ENCODE measurements around the gene ZC3H7B.

- no peak for TF ChIP-seq YY1 (IDR thresholded peaks at IDR 0.05; ENCODE audit: low read depth)
- no peak for TF ChIP-seq CREB1 (IDR thresholded peaks at IDR 0.05; ENCODE audit: low read depth)
- TF ChIP-seq FOXM1 (IDR thresholded peaks at IDR 0.05; ENCODE audit: borderline replicate concordance, low read depth): no peak
- TF ChIP-seq RAD21 (IDR thresholded peaks at IDR 0.05; ENCODE audit: low read depth): no peak
- no peak for TF ChIP-seq MAX (IDR thresholded peaks at IDR 0.05)
- no peak for TF ChIP-seq NFIC (IDR thresholded peaks at IDR 0.05)
- no peak for TF ChIP-seq REST (IDR thresholded peaks at IDR 0.05; ENCODE audit: low read depth)
These were observed 29.5 kb upstream of the ZC3H7B start for GRCh38 chr22:41271787-41272186.
